Muscle layer of colon (tissue), 2 donors: ENCODE measurements around the gene MAML2.
"Not testable (repeated sequence)": the region's sequence is repeated elsewhere in the genome, so short reads cannot be mapped to it uniquely, and the experiment has no call there.

ENCODE experiments used
- H3K27ac ChIP-seq: one replicate; pipeline ENCODE4 v1.7.0; 2013; ENCODE audit warnings: low read depth, mild to moderate bottlenecking, low read length, moderate library complexity
- H3K27me3 ChIP-seq, 2 donors: one replicate each; pipeline ENCODE4 v1.7.0; 2013; ENCODE audit warnings: low read length in 2 of 2, mild to moderate bottlenecking in 2 of 2; ENCODE audit not compliant: insufficient read depth in 2 of 2, control insufficient read depth in 1 of 2
- H3K36me3 ChIP-seq: one replicate; pipeline ENCODE4 v1.7.0; 2013; ENCODE audit warnings: mild to moderate bottlenecking, low read length; ENCODE audit not compliant: insufficient read depth
- H3K4me1 ChIP-seq: one replicate; pipeline ENCODE4 v1.7.0; 2013; ENCODE audit warnings: mild to moderate bottlenecking, low read length; ENCODE audit not compliant: insufficient read depth
- H3K4me3 ChIP-seq, 2 donors: one replicate each; pipeline ENCODE4 v1.7.0; 2013; ENCODE audit warnings: low read length in 2 of 2, low read depth in 1 of 2, mild to moderate bottlenecking in 1 of 2, moderate library complexity in 1 of 2
- H3K9ac ChIP-seq: one replicate; pipeline ENCODE4 v1.7.0; 2013; ENCODE audit warnings: low read length
- H3K9me3 ChIP-seq: one replicate; pipeline ENCODE4 v1.7.0; 2013; ENCODE audit warnings: mild to moderate bottlenecking, low read length
- donor health status: abdominal sarcoma.
- donor health status: Adenocarcinoma of cecum.

MAML2 gene

DNA sequence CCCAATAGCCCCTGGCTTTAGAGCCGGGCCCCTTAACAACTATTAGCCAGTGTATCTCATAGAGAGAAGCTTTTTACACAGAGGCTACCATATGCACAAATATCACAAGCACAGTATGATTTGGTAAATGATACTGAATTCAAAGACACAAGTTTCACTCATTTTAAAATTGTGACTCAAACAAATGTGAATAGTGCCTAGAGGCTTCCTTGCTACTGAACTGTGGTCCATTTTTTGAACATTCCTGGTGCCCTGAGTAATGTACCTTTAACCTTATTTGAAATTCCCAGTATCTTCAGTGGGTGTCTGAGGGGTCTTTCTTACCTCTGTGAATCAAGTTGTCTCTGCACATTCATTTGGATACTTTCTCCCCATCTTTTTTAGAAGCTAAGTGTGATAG is 156.2 kb downstream of the MAML2 start:
- Histone ChIP-seq H3K27ac (no peak overlapping the region), H3K9me3 (no peaks in the 10 kb centered on the region), H3K27me3 (no peaks in the 10 kb centered on the region), H3K9ac (no peak overlapping the region), H3K4me1 (peaks cover 13% of the 10 kb centered on the region), H3K36me3 (no peaks in the 10 kb centered on the region), H3K4me3 (no peak overlapping the region)

DNA sequence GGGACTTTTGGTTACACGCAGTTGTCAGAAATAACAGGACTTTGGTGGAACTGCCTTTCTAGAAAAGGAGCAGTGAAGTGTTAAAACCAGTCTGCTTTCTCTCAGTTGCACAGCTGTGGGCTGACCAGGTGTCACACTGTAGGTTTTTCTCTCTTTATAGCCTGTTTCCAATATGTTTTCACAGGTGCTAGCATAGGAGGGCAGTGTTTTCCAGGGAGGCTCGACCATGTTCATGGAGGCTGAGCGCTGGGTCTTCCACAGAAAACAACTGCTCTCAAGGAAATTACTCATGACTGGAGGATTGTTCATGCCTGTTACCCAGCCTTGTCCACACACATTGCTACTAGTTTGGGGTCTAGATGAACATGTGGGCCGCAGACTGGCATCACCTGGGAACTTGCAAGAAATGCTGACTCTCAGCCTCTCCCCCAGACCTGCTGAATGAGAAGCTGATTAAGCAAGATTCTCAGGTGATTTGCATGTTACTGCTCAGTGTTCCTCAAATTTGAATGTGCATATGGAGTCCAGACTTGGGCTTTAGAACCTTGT is 157.7 kb downstream of the MAML2 start:
- no peak overlapping the region for H3K9ac ChIP-seq
- no peak overlapping the region for H3K4me3 ChIP-seq
- H3K27ac ChIP-seq, result no peak overlapping the region
- H3K27me3 ChIP-seq, result no peaks in the 10 kb centered on the region
- peaks cover 13% of the 10 kb centered on the region for H3K4me1 ChIP-seq
- no peaks in the 10 kb centered on the region for H3K9me3 ChIP-seq
- H3K36me3 ChIP-seq, result no peaks in the 10 kb centered on the region

DNA sequence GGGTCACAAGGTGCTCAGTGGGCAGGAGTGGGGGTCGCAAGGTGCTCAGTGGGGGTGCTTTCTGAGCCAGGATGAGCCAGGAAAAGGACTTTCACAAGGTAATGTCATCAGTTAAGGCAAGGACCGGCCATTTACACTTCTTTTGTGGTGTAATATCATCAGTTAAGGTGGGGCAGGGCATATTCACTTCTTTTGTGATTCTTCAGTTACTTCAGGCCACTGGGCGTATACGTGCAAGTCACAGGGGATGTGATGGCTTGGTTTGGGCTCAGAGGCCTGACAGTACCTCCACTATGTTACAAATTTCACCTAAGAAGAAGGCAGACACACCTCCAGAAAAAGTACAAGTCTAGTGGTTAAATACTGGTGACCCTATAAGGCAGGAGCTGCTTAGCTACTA is 162.1 kb downstream of the MAML2 start:
- not testable (repeated sequence) for H3K4me3 ChIP-seq, H3K9ac ChIP-seq, H3K27ac ChIP-seq, H3K4me1 ChIP-seq, H3K9me3 ChIP-seq, H3K27me3 ChIP-seq, H3K36me3 ChIP-seq

DNA sequence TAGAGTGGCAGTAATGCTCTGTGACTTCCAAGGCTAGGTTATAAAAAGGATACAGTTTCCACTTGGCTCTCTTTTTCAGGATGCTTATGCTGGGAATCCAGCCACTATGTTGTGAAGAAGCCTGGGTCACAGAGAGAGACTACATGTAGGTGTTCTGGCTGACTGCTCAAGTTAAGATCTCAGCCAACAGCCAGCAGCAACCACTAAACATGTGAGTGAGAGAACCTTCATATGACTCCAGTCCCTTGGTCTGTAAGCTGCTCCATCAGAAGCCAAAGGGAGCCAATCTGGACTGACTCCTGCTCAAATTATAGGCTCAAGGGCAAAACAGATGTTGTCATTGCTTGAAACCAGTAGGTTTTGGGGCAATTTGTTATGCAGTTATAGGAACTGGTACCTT is 162.7 kb downstream of the MAML2 start:
- Histone ChIP-seq H3K4me3 (no peak overlapping the region), H3K4me1 (no peaks in the 10 kb centered on the region), H3K9ac (no peak overlapping the region), H3K27me3 (no peaks in the 10 kb centered on the region), H3K9me3 (no peaks in the 10 kb centered on the region), H3K36me3 (no peaks in the 10 kb centered on the region), H3K27ac (no peak overlapping the region)

DNA sequence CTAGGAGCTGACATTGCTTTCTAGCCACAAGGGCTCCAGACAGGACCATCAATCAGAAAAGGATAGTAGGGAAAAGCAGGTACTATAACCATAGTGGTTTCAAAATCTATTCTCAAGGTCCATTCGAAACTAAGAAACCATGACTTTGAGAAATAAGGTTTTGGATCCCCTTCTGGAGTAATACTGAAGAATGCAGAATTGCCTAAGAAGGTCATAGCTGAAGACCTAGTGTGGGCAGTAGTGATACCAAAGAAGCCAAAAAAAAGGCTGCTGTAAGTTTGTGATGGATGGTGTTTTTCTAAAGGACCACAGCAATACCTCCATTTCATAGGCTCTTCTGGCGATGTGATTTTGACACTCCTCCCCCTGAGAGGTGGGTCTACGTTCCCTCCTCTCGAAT is 163.1 kb downstream of the MAML2 start:
- H3K27me3 ChIP-seq, result no peaks in the 10 kb centered on the region
- no peak overlapping the region for H3K4me3 ChIP-seq
- no peak overlapping the region for H3K27ac ChIP-seq
- H3K36me3 ChIP-seq, result no peaks in the 10 kb centered on the region
- H3K9me3 ChIP-seq, result no peaks in the 10 kb centered on the region
- H3K4me1 ChIP-seq, result no peaks in the 10 kb centered on the region
- no peak overlapping the region for H3K9ac ChIP-seq

DNA sequence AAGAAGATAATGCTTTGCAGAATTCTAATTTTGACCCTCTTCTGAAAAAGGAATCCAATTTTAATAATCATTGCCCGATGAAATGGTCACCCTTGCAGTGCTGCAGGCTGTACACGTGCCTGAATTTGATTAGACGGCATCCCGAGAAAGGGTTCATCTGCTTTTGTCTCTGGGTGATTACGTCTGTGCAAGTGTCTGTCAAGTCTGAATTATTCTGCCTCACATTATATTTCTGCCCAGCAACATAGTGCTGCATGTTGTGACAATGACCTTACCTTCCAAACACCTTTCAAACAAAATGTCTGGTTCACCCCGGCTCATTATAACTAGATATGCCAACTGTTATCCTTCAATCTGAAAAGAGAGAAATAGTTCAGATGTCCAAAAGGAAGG is 164.1 kb downstream of the MAML2 start:
- H3K4me3 ChIP-seq, result no peak overlapping the region
- no peaks in the 10 kb centered on the region for H3K9me3 ChIP-seq
- H3K27me3 ChIP-seq, result no peaks in the 10 kb centered on the region
- H3K36me3 ChIP-seq, result no peaks in the 10 kb centered on the region
- H3K9ac ChIP-seq, result no peak overlapping the region
- no peak overlapping the region for H3K27ac ChIP-seq
- H3K4me1 ChIP-seq, result no peaks in the 10 kb centered on the region

DNA sequence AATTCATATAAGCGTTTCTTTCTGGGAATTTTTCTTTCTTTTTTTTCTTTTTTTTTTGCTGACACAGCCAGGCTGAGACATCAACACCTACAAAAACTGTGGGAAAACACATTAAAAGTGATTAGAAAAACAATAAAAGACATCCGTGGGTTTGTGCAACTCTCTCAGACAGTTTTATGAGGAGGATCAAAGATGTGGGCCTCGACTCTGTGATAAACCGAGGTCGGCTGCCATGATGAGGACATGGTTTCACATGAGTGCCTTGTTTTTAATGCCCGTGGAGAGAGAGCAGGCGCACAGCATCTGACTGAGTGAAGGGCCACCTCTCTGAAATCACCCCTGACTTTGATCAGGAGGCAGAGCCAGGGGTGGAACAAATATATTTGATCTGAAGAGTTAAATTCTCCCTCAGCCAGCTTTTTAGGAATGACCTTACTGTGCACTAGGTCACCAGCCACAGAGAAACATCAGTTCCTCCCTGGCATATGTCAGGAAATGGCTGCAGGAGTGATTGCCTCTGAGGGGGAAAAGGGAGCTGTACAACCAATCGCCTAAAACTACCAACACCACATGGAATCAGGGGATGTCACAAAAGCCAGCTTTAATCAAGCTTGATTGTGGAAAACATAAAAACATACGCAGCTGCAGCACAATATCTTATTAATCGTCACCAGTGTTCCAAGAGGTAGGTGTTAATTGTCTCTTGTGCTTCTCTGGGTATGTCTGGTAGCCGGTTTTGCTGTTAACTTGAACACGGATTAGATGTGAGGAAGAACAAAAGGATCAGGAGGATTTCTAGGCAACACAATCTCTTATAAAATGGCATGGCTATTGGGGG is 164.7 kb downstream of the MAML2 start:
- no peak overlapping the region for H3K27ac ChIP-seq

DNA sequence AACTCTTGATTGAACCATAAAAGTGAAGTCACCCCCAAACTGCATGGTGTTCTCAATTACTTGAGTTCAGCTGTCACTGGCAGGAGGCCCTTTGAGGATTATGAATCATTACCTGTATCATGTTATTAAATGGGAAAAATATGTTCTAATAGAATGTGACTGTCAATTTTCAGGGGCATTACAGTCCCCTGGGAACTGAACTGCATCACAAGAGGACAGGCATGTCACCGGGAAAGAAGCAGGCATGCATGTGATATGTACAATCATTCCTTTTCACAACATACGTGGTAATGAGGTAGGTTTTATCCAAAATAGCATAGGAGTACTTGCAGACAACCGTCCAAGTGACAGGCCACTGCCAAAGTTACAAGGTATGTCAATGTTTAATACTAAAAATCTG is 165.8 kb downstream of the MAML2 start:
- Histone ChIP-seq H3K9ac (no peak overlapping the region), H3K36me3 (no peaks in the 10 kb centered on the region), H3K27ac (no peak overlapping the region), H3K4me3 (no peak overlapping the region), H3K9me3 (no peaks in the 10 kb centered on the region), H3K4me1 (no peaks in the 10 kb centered on the region), H3K27me3 (no peaks in the 10 kb centered on the region)

More for the DNA sequence above, 164.7 kb downstream of the MAML2 start:
- no peaks in the 10 kb centered on the region for H3K27me3 ChIP-seq
- H3K4me3 ChIP-seq, result no peak overlapping the region
- H3K9ac ChIP-seq, result no peak overlapping the region
- no peaks in the 10 kb centered on the region for H3K9me3 ChIP-seq
- no peaks in the 10 kb centered on the region for H3K4me1 ChIP-seq
- no peaks in the 10 kb centered on the region for H3K36me3 ChIP-seq

DNA sequence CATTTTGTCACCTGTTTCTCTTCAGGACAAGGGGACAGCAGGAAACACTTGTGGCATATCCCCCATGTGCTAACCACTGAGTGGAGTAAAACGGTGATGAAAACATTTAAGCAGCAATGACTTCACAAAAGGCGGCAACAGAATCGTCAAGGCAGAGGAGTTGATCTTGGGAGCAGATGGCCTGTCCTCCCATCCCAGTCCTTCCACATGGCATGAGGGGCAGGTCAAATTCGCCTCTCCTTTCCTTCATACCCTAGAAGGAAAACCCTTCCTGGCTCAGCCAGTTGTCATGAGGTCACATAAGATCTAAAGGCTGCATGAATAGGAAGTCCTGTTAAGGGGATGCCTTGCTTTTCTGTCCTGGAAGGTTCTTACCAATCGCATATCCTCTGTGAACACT is 169.1 kb downstream of the MAML2 start:
- no peaks in the 10 kb centered on the region for H3K36me3 ChIP-seq
- H3K27me3 ChIP-seq, result no peaks in the 10 kb centered on the region
- H3K27ac ChIP-seq, result no peak overlapping the region
- H3K9ac ChIP-seq, result no peak overlapping the region
- H3K4me1 ChIP-seq, result peaks cover 5% of the 10 kb centered on the region
- no peak overlapping the region for H3K4me3 ChIP-seq
- no peaks in the 10 kb centered on the region for H3K9me3 ChIP-seq

DNA sequence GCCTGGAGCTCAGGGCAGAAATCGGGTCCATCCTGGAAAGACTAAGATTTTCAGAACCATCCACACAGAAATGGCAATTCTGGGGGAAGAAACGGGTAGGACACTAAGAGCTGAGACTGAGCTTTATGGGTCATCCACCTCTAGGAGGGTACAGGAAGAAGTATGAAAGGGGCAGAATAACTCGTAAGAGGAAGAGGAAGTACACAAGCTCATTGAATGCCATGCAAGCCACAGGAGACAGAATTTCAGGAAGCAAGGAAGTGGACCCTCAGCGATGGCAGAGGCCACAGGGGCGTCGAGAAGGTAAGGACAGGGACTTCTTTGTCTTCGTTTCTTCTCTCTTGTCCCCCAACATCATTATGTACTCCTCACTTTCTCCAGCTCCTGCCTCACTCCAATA is 169.6 kb downstream of the MAML2 start:
- Histone ChIP-seq H3K4me1 (peaks cover 10% of the 10 kb centered on the region), H3K27ac (no peak overlapping the region), H3K9ac (no peak overlapping the region), H3K9me3 (no peaks in the 10 kb centered on the region), H3K36me3 (no peaks in the 10 kb centered on the region), H3K27me3 (no peaks in the 10 kb centered on the region), H3K4me3 (no peak overlapping the region)

DNA sequence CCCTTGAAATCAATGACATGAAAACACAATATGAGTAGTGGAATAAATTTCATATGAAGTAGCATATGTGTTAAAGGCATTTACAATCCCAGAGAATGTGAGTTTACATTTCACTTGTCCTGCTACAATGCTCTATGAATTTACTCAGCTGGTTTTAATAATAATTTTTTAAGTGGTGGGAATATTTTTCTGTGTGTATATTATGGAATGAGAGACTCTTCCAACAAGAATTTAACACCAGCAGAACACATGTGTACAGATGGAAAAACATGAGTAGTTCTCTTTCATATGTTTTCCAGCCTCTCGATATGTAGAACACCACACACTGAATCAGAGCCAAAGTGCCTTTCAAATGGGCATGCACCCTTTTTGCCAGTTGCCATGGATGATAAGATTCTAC is 170.4 kb downstream of the MAML2 start:
- H3K9ac ChIP-seq, result no peak overlapping the region
- H3K4me3 ChIP-seq, result no peak overlapping the region
- no peak overlapping the region for H3K27ac ChIP-seq
- H3K4me1 ChIP-seq, result peaks cover 12% of the 10 kb centered on the region
- no peaks in the 10 kb centered on the region for H3K27me3 ChIP-seq
- no peaks in the 10 kb centered on the region for H3K9me3 ChIP-seq
- H3K36me3 ChIP-seq, result no peaks in the 10 kb centered on the region

DNA sequence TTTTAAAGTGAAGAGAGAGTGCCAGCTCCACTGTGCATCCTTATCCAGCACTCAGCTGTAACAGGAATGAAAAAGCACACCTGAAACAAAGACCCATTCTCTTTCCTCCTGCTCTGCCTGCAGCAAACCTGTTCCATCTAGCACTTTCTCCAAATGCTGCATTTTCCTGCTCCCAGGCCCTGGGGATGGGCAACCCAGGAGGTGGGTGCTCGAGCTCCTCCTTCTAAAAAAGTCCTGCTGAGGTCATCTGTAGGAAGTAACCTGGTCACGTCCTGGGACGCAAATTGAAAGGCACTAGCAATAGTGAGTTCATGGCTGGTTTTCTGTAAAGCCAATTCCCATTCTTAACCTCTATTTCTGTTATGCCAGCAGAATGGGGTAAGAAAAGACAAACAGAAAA is 173.7 kb downstream of the MAML2 start:
- H3K9me3 ChIP-seq, result no peaks in the 10 kb centered on the region
- no peaks in the 10 kb centered on the region for H3K36me3 ChIP-seq
- no peak overlapping the region for H3K27ac ChIP-seq
- H3K4me3 ChIP-seq, result no peak overlapping the region
- no peak overlapping the region for H3K9ac ChIP-seq
- no peaks in the 10 kb centered on the region for H3K27me3 ChIP-seq
- H3K4me1 ChIP-seq, result peaks cover 12% of the 10 kb centered on the region
